ENCODE data around the gene MCHR1. TPM values are rescaled to one million over a fixed set of nuclear protein-coding genes. Genes with fewer than 3 reads are reported as not detected.

The MCHR1 gene
- total RNA-seq, 1 experiment from 2014 or later: not detected

GRCh38 chr22:40701274-40701673 lies 22.0 kb downstream of the MCHR1 start:
- Histone ChIP-seq H3K9me2 (ENCODE audit: insufficient read depth) (no peaks in the 10 kb centered on the region), H3K9me3 (ENCODE audit: control insufficient read depth in 1 of 2, insufficient read depth in 1 of 2, low read depth in 1 of 2, low read length in 2 of 2) (no peaks in the 10 kb centered on the region), H4K20me1 (ENCODE audit: insufficient read depth) (no peaks in the 10 kb centered on the region), H3K4me1 (ENCODE audit: control insufficient read depth in 1 of 2, insufficient read depth in 2 of 2, low read length in 2 of 2) (no peaks in the 10 kb centered on the region), H3K9ac (ENCODE audit: low read length) (no peak overlapping the region), H2AFZ (ENCODE audit: low read depth, low read length, poor library complexity, severe bottlenecking) (no peak overlapping the region), H3K36me3 (ENCODE audit: control insufficient read depth in 1 of 2, insufficient read depth in 2 of 2, low read length in 2 of 2) (no peaks in the 10 kb centered on the region), H3K4me2 (ENCODE audit: low read length) (no peak overlapping the region), H3K27me3 (ENCODE audit: insufficient read depth, low read length) (no peaks in the 10 kb centered on the region), H3K27ac (ENCODE audit: low read depth, low read length) (no peak overlapping the region), H3K79me2 (ENCODE audit: insufficient read depth, low read length) (no peaks in the 10 kb centered on the region), H3K4me3 (replicated peaks in 1 of 2; ENCODE audit: low read depth in 1 of 2, low read length in 2 of 2) (no peak overlapping the region)
- ATAC-seq (no peak), DNase-seq (ENCODE audit: low read depth, low spot score) (no peak)
- ChIA-PET RAD21 (ENCODE audit: low non-redundant PET in 1 of 2, low total read pairs in 2 of 2, uncharacterized antibody in 2 of 2, unreplicated experiment in 2 of 2) (no interaction called here), POLR2A (no interaction called here), CTCF (no interaction called here)
- intact Hi-C loops (cut with micrococcal nuclease): no loop called here
- TF ChIP-seq EGR1 (IDR thresholded peaks at IDR 0.05; ENCODE audit: low read depth) (no peak), TCF7L2 (IDR thresholded peaks at IDR 0.05; ENCODE audit: borderline replicate concordance, extremely low read depth, insufficient read depth, insufficient read length) (no peak), FOSL1 (IDR thresholded peaks at IDR 0.05; ENCODE audit: low read depth) (no peak), ZNF274 (IDR thresholded peaks at IDR 0.05; ENCODE audit: low read depth, low read length) (no peak), ZFX (IDR thresholded peaks at IDR 0.05) (no peak), RAD21 (IDR thresholded peaks at IDR 0.05; ENCODE audit: low read depth) (no peak), SRF (IDR thresholded peaks at IDR 0.05; ENCODE audit: low read depth) (no peak), POLR2AphosphoS5 (IDR thresholded peaks at IDR 0.05; ENCODE audit: low read depth, low read length) (no peak), REST (IDR thresholded peaks at IDR 0.05; ENCODE audit: low read depth) (no peak), EZH2phosphoT487 (IDR thresholded peaks at IDR 0.05; ENCODE audit: borderline replicate concordance) (no peak), JUND (IDR thresholded peaks at IDR 0.05) (no peak), POLR2A (IDR thresholded peaks at IDR 0.05; ENCODE audit: borderline replicate concordance, extremely low read depth, insufficient read depth, insufficient read length) (no peak), CBX3 (IDR thresholded peaks at IDR 0.05; ENCODE audit: low read depth) (no peak)
- TF ChIP-seq, protein P1, sequence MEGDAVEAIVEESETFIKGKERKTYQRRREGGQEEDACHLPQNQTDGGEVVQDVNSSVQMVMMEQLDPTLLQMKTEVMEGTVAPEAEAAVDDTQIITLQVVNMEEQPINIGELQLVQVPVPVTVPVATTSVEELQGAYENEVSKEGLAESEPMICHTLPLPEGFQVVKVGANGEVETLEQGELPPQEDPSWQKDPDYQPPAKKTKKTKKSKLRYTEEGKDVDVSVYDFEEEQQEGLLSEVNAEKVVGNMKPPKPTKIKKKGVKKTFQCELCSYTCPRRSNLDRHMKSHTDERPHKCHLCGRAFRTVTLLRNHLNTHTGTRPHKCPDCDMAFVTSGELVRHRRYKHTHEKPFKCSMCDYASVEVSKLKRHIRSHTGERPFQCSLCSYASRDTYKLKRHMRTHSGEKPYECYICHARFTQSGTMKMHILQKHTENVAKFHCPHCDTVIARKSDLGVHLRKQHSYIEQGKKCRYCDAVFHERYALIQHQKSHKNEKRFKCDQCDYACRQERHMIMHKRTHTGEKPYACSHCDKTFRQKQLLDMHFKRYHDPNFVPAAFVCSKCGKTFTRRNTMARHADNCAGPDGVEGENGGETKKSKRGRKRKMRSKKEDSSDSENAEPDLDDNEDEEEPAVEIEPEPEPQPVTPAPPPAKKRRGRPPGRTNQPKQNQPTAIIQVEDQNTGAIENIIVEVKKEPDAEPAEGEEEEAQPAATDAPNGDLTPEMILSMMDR (IDR thresholded peaks at IDR 0.05 in 2 of 3, conservative IDR thresholded peaks at IDR 0.05 in 1 of 3; ENCODE audit: borderline replicate concordance in 1 of 3, insufficient read depth in 1 of 3, low read depth in 2 of 3, low read length in 2 of 3): no peak
- TF ChIP-seq, protein P2, sequence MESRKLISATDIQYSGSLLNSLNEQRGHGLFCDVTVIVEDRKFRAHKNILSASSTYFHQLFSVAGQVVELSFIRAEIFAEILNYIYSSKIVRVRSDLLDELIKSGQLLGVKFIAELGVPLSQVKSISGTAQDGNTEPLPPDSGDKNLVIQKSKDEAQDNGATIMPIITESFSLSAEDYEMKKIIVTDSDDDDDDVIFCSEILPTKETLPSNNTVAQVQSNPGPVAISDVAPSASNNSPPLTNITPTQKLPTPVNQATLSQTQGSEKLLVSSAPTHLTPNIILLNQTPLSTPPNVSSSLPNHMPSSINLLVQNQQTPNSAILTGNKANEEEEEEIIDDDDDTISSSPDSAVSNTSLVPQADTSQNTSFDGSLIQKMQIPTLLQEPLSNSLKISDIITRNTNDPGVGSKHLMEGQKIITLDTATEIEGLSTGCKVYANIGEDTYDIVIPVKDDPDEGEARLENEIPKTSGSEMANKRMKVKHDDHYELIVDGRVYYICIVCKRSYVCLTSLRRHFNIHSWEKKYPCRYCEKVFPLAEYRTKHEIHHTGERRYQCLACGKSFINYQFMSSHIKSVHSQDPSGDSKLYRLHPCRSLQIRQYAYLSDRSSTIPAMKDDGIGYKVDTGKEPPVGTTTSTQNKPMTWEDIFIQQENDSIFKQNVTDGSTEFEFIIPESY (IDR thresholded peaks at IDR 0.05; ENCODE audit: extremely low read depth, insufficient replicate concordance, low read length): no peak
- TF ChIP-seq, protein P3, sequence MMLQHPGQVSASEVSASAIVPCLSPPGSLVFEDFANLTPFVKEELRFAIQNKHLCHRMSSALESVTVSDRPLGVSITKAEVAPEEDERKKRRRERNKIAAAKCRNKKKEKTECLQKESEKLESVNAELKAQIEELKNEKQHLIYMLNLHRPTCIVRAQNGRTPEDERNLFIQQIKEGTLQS (IDR thresholded peaks at IDR 0.05): no peak
- no TSS peak for BruUV-seq (replicated peaks)
